Measurements from ENCODE around the gene ASTN1.

The ASTN1 gene

GRCh38 chr1:176893625-176894352, 270.7 kb downstream of the ASTN1 start:
- in situ Hi-C loops (cut with HindIII; ENCODE audit: low sequenced_read_pairs), result no loop called here
- no peak overlapping the region for H3K4me3 ChIP-seq (ENCODE audit: low read depth, low read length)
- TF ChIP-seq, protein P1, sequence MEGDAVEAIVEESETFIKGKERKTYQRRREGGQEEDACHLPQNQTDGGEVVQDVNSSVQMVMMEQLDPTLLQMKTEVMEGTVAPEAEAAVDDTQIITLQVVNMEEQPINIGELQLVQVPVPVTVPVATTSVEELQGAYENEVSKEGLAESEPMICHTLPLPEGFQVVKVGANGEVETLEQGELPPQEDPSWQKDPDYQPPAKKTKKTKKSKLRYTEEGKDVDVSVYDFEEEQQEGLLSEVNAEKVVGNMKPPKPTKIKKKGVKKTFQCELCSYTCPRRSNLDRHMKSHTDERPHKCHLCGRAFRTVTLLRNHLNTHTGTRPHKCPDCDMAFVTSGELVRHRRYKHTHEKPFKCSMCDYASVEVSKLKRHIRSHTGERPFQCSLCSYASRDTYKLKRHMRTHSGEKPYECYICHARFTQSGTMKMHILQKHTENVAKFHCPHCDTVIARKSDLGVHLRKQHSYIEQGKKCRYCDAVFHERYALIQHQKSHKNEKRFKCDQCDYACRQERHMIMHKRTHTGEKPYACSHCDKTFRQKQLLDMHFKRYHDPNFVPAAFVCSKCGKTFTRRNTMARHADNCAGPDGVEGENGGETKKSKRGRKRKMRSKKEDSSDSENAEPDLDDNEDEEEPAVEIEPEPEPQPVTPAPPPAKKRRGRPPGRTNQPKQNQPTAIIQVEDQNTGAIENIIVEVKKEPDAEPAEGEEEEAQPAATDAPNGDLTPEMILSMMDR (IDR thresholded peaks at IDR 0.05; ENCODE audit: low read depth, low read length), result no peak
- DNase-seq (ENCODE audit: low read depth, low spot score), result no peak

GRCh38 chr1:176888471-176889032, 276.0 kb downstream of the ASTN1 start:
- in situ Hi-C loops (cut with HindIII; ENCODE audit: low sequenced_read_pairs), result no loop called here
- TF ChIP-seq, protein P1 (IDR thresholded peaks at IDR 0.05; ENCODE audit: low read depth, low read length), result no peak
- no peak for DNase-seq (ENCODE audit: low read depth, low spot score)
- H3K4me3 ChIP-seq (ENCODE audit: low read depth, low read length), result no peak overlapping the region

DNA sequence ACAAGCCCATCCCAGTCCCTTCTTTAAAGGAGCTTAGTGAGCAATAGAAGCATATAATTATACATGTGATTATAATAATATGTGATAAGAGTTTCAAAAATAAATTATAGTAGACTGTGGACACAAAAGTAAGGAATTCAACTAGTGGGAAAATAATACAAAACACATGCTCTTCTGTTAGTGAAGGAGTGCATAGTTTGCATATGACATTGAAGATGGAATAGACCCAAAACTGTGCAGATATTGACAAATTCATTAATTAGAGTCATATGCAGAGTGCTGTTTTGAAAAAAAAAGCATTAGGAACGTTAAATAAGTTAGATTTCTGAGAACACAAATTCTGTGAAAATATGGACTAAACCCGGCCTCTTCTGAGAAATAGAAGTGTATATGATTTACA, 278.8 kb downstream of the ASTN1 start:
- no peak for DNase-seq (ENCODE audit: low read depth, low spot score)
- no peak overlapping the region for H3K4me3 ChIP-seq (ENCODE audit: low read depth, low read length)
- in situ Hi-C loops (cut with HindIII; ENCODE audit: low sequenced_read_pairs), result no loop called here
- TF ChIP-seq, protein P1 (IDR thresholded peaks at IDR 0.05; ENCODE audit: low read depth, low read length), result no peak

DNA sequence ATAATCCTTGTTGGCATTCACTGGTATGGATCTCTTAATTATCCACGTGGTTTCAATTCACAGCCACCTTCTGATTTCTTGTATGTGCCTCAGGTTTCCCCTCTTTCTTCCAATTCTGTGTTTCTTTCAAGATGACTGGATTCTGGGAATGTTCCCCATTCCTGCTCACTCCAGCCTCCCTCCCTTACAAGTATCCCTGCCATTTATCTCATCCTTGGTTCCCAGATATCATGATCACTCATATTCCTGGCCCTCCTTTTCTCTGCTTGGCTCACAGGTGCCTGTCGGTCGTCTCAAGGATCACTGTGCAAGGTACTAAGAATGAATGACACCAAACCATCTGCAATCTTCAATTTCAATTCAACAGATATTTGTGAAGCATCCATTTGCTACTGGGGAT, 279.2 kb downstream of the ASTN1 start:
- in situ Hi-C loops (cut with HindIII; ENCODE audit: low sequenced_read_pairs), result no loop called here
- no peak for DNase-seq (ENCODE audit: low read depth, low spot score)
- TF ChIP-seq, protein P1 (IDR thresholded peaks at IDR 0.05; ENCODE audit: low read depth, low read length), result no peak
- no peak overlapping the region for H3K4me3 ChIP-seq (ENCODE audit: low read depth, low read length)

DNA sequence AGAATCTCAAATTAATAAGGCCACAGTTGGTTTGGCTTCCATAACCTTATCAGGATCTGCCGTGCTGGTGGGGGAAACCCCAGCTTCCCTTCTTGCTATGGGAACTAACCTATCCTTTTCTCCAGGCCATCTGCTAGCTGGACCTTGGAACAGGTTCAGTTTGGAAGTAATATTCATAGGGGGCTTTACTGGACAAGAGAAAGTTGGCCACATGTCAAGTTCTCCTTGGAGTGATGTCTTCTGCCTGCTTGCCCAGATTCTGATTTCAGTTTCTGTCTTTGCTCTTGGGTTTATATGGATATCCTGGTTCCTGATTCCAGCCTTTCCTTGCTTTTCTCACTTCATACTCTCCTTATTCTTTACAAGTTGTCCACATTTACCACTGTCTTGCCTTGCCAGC, 279.6 kb downstream of the ASTN1 start:
- TF ChIP-seq, protein P1 (IDR thresholded peaks at IDR 0.05; ENCODE audit: low read depth, low read length), result no peak
- no peak overlapping the region for H3K4me3 ChIP-seq (ENCODE audit: low read depth, low read length)
- in situ Hi-C loops (cut with HindIII; ENCODE audit: low sequenced_read_pairs), result no loop called here
- DNase-seq (ENCODE audit: low read depth, low spot score), result no peak

- no peak overlapping the region for H3K4me3 ChIP-seq (ENCODE audit: low read depth, low read length)
- TF ChIP-seq, protein P1 (IDR thresholded peaks at IDR 0.05; ENCODE audit: low read depth, low read length), result no peak
- no peak for DNase-seq (ENCODE audit: low read depth, low spot score)
- in situ Hi-C loops (cut with HindIII; ENCODE audit: low sequenced_read_pairs), result no loop called here
Measured at GRCh38 chr1:176884286-176884685, 280.2 kb downstream of the ASTN1 start.

Measured in astrocyte of the spinal cord (primary cell).